Osteoblast (primary cell): Measurements from ENCODE around the gene RAMP3. TPM values are rescaled to one million over a fixed set of nuclear protein-coding genes. Genes with fewer than 3 reads are reported as not detected.
"Not testable (repeated sequence)": the region's sequence is repeated elsewhere in the genome, so short reads cannot be mapped to it uniquely, and the experiment has no call there.

Experiments used
- DNase-seq: peaks from one replicate; pipeline ENCODE4 v3.0.0; 2011; ENCODE audit warnings: low spot score, mixed read lengths; ENCODE audit not compliant: insufficient read length; ENCODE audit errors: missing footprints
- H2AFZ ChIP-seq: 2 replicates; pipeline ENCODE4 v1.6.0; 2011; ENCODE audit warnings: mild to moderate bottlenecking, low read length
- H3K27ac ChIP-seq: 2 replicates; pipeline ENCODE4 v1.5.1; 2011; ENCODE audit warnings: mild to moderate bottlenecking, low read depth, low read length, moderate library complexity
- H3K27me3 ChIP-seq: 2 replicates; pipeline ENCODE4 v1.6.0; 2012; ENCODE audit warnings: mild to moderate bottlenecking, control low read depth, inconsistent platforms, low read length, moderate library complexity; ENCODE audit not compliant: insufficient read depth
- H3K36me3 ChIP-seq: 2 replicates; pipeline ENCODE4 v1.5.1; 2011; ENCODE audit warnings: mild to moderate bottlenecking, low read length, control low read depth, moderate library complexity; ENCODE audit not compliant: insufficient read depth
- H3K4me1 ChIP-seq: 2 replicates; pipeline ENCODE4 v1.5.1; 2011; ENCODE audit warnings: mild to moderate bottlenecking, low read length, control low read depth, moderate library complexity; ENCODE audit not compliant: insufficient read depth
- H3K4me2 ChIP-seq: 2 replicates; pipeline ENCODE4 v1.6.0; 2011; ENCODE audit warnings: mild to moderate bottlenecking, low read length; ENCODE audit not compliant: insufficient read depth
- H3K4me3 ChIP-seq: fragments of 200-600 bp; sonication (generic); 3 replicates; pipeline ENCODE4 v1.5.1; 2012; ENCODE audit warnings: mild to moderate bottlenecking, low read length, inconsistent platforms; ENCODE audit not compliant: insufficient read depth
- H3K79me2 ChIP-seq: 2 replicates; pipeline ENCODE4 v1.6.0; 2012; ENCODE audit warnings: mild to moderate bottlenecking, low read length, control low read depth, inconsistent platforms; ENCODE audit not compliant: insufficient read depth
- H3K9me3 ChIP-seq: 2 replicates; pipeline ENCODE4 v1.5.1; 2011; ENCODE audit warnings: low read depth, low read length, control low read depth
- H4K20me1 ChIP-seq: 2 replicates; pipeline ENCODE4 v1.6.0; 2012; ENCODE audit warnings: mild to moderate bottlenecking, low read length, control low read depth; ENCODE audit not compliant: insufficient read depth
- CTCF ChIP-seq: IDR thresholded peaks from 2 replicates; pipeline ENCODE4 v1.5.1; 2011; ENCODE audit warnings: mild to moderate bottlenecking, low read depth, low read length, moderate library complexity; ENCODE audit errors: extremely low read depth
- total RNA-seq: library from RNA; depleted of rRNA; stranded (reverse); fragments of >200 nt; gene quantifications from 2 replicates; pipeline ENCODE4 v1.2.3, GENCODE V29; 2012

The RAMP3 gene
- total RNA-seq, 1 donor: not detected

GRCh38 chr7:45112648-45113047 lies 44.9 kb upstream of the RAMP3 start:
- Histone ChIP-seq H3K4me2 (peak overlapping the region; percentile 87), H3K27ac (no peak overlapping the region), H3K4me3 (no peak overlapping the region), H3K27me3 (peaks cover 14% of the 10 kb centered on the region), H3K4me1 (peaks cover 18% of the 10 kb centered on the region), H3K79me2 (peaks cover 38% of the 10 kb centered on the region), H3K9me3 (no peaks in the 10 kb centered on the region), H3K36me3 (peaks cover 18% of the 10 kb centered on the region), H4K20me1 (peaks cover 19% of the 10 kb centered on the region), H2AFZ (no peak overlapping the region)
- DNase-seq: no peak
- no peak for TF ChIP-seq CTCF

- peaks cover 18% of the 10 kb centered on the region for H3K4me1 ChIP-seq
- not testable (repeated sequence) for H2AFZ ChIP-seq, H3K4me3 ChIP-seq, H3K9me3 ChIP-seq, H4K20me1 ChIP-seq, H3K27ac ChIP-seq, H3K4me2 ChIP-seq, DNase-seq, H3K36me3 ChIP-seq
- peaks cover 14% of the 10 kb centered on the region for H3K27me3 ChIP-seq
- H3K79me2 ChIP-seq: peaks cover 22% of the 10 kb centered on the region
These were observed 43.3 kb upstream of the RAMP3 start for GRCh38 chr7:45114257-45114656.

GRCh38 chr7:45114926-45115325 lies 42.7 kb upstream of the RAMP3 start:
- Histone ChIP-seq H3K4me2 (no peak overlapping the region), H2AFZ (no peak overlapping the region), H3K27me3 (peaks cover 14% of the 10 kb centered on the region), H3K9me3 (no peaks in the 10 kb centered on the region), H3K36me3 (no peaks in the 10 kb centered on the region), H4K20me1 (peaks cover 2% of the 10 kb centered on the region), H3K27ac (no peak overlapping the region), H3K79me2 (peaks cover 16% of the 10 kb centered on the region), H3K4me3 (no peak overlapping the region), H3K4me1 (peaks cover 16% of the 10 kb centered on the region)
- DNase-seq: no peak
- TF ChIP-seq CTCF: no peak

GRCh38 chr7:45116048-45116447 lies 41.5 kb upstream of the RAMP3 start:
- peaks cover 12% of the 10 kb centered on the region for H3K4me1 ChIP-seq
- peaks cover 14% of the 10 kb centered on the region for H3K27me3 ChIP-seq
- H3K4me3 ChIP-seq: no peak overlapping the region
- no peak for DNase-seq
- no peak overlapping the region for H3K27ac ChIP-seq
- no peaks in the 10 kb centered on the region for H4K20me1 ChIP-seq
- H3K4me2 ChIP-seq: no peak overlapping the region
- TF ChIP-seq CTCF: no peak
- H3K9me3 ChIP-seq: no peaks in the 10 kb centered on the region
- H2AFZ ChIP-seq: no peak overlapping the region
- H3K36me3 ChIP-seq: no peaks in the 10 kb centered on the region
- peaks cover 5% of the 10 kb centered on the region for H3K79me2 ChIP-seq
